Left colon (tissue), 2 donors: Measurements from ENCODE around the gene CRYBG3. TPM values are rescaled to one million over a fixed set of nuclear protein-coding genes. Genes with fewer than 3 reads are reported as not detected.
"Not testable (repeated sequence)": the region's sequence is repeated elsewhere in the genome, so short reads cannot be mapped to it uniquely, and the experiment has no call there.

Source experiments
- ATAC-seq: fragments of 200-7000 bp; cut with Tn5 transposase; one replicate; pipeline ENCODE4 v1.9.1; 2020; ENCODE audit warnings: mild to moderate bottlenecking, moderate library complexity
- DNase-seq, 2 donors: peaks; one replicate each; pipeline ENCODE4 v3.0.0-alpha.2; 2020
- intact Hi-C, 2 donors: fragments of 100-400 bp; cut with DNase I in 1 of 2; cut with micrococcal nuclease in 1 of 2; formaldehyde crosslinking; loops; one replicate each; pipeline versions ENCODE4 v1.11.2 to v1.14.0; 2022; cut with DNase I, micrococcal nuclease
- total RNA-seq, 2 donors: library from RNA; stranded (reverse); fragmentation: NEBNext Ultra II Directional; extraction: Animal tissue kit (Norgen Biotek cat#: 25700); gene quantifications; one replicate each; pipeline ENCODE4 v1.2.1, GENCODE V29; 2021
- donor health status: DM: no; HTN: no; CAD: no.
- donor health status: DM: yes; HTN: yes; CAD: no.

Gene CRYBG3
- total RNA-seq, 2 donors from 2014 or later: 17.1 to 22.6 TPM

DNA sequence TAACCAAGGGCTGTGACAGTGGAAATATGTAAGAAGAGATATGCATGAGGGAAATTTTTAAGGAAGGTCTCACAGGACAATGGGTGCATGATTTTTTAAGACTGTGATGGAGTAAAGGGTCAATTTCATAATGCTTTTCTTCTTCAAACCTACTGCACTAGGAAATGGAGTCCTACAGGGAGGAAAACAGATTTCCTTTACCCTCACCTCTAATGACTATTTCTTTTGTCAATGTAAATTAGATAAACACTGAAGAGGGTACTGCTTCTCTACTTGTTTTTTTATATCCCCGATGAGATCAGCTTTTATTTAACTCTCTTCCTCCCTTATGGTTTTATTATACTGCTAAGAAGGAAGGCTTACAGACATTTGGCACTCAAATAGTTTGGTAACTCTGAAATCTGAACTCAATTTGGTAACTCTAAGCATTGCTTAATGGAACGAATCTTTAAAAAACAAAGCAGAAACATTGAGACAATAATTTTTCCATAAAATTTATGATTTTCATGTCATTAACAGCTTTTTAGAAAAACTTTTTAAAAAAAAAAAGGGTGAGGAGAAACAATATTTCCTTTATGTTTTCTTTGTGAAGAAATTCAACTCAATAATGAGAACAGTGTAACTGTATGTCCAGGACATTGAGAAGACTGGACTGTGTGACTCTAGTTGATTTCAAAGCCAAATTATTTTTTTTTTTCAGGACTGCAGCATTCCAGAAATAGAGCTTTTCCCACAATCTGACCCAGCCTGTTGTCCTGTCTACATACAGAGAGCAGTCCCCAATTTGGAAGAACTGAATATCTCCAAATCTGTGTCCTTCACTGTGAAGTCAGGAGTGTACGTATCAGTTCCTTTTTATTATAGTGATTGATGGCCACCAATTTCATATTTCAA is 64.4 kb downstream of the CRYBG3 start:
- DNase-seq: no peak
- no peak for ATAC-seq
- intact Hi-C loops: no loop called here

DNA sequence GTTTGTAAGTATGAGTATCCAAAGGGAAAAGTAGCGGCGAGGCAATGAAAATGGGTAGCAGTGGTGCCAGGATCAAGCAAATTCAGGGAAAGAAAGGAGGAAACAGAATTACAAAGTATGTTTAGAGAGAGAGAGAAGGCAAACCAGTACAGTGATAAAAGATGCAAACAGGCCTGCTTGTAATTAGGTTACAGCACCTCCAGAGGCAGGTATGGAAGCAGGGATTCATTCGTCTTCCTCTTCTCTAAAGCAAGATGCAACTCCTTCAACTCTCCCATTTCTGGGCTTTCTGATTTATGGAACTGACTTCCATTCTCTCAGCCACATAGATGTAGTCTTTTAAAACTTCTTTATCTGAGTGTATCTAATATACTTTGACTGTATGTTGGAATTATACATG is 68.0 kb downstream of the CRYBG3 start:
- DNase-seq: no peak
- no peak for ATAC-seq
- intact Hi-C loops: no loop called here

DNA sequence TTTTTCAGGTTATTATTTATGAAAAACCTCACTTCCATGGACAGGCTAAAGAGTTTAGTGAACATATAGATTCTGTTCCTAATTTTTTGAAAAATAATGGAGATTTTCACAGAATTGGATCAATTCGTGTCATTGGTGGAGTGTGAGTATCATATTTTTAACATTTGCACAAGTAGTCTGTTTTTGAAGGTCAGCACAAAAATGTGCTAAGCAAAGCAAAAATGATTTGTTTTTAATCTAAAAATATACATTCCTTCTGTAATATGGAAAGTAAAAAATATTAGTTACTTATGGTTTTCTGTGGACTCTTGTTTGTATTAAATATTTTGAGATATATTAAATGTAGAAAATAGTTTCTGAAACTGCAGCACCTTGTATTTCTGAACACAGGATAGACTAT is 71.0 kb downstream of the CRYBG3 start:
- ATAC-seq (no peak), DNase-seq (no peak)
- intact Hi-C loops: no loop called here

DNA sequence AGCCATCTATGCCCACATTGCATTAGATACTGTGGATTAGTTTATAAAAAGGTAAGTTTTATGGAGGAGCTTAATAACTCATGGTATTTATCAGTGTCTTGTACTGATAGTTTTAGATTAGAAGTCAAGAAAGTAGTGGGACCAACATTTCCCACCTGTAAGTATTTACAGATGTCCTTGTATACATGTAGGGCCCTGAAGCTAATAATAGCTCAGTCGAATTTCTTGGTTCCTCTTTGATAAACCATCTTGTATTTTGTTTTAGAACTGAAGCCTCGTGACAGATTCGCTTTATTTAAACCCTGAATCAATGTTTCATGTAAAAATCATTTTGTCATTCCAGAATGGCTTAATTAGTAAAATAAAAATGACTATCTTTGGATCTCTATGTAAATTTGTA is 73.4 kb downstream of the CRYBG3 start:
- ATAC-seq (no peak), DNase-seq (no peak)
- intact Hi-C loops: no loop called here

DNA sequence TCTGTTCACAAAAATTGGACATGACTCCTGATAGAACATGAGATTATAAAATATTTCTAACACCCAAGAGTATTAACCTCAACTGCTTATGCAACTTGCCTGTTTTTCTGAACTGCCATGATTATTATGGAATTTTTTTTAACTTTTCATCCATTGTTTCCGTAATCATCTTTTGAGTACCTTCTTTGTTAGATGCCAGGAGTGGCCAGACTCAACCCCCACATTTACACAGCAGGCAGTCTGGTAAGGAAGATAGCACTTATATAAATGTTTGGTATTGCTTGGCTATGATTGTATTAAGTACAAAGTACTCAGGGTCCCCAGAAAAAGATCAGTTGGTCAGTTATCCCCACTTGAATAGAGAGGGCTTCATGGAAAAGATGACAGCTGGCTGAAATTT is 74.3 kb downstream of the CRYBG3 start:
- DNase-seq (no peak), ATAC-seq (no peak)
- intact Hi-C loops: no loop called here

DNA sequence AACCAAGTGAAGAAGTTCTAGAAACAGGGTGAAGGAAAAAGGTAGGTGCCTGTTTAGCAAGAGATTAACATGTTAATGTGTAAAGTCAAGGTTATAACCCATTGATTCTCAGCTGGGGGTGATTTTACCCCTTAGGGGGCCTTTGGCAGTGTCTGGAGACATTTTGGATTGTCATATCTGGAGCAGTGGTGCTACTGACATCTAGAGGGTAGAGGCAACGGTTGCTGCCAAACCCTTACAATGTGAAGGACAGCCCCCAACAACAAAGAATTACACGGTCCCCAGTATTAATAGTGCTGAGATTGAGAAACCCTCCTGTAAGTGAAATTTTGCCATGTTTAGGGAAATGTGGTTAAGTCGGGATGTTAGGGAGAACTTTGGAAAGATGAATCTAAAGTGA is 74.7 kb downstream of the CRYBG3 start:
- ATAC-seq (no peak), DNase-seq (no peak)
- intact Hi-C loops: no loop called here

DNA sequence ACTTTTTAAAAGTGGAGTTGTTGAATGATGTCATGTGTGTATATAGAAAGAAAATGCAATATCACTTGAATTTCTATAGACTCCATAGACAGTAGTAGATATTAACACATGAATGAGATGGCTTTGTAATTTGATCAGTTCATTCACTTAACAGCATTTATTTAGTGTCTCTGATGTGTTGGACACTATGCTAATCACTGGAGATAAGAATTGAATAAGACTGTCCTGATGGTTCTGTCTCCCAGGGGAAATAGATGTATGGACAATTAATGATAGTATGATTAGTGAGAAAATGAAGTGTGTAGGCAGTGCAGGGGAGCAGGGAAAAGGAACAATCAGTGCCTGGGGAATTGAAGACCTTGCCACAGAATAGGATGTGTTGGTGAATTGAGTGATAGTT is 77.5 kb downstream of the CRYBG3 start:
- ATAC-seq: no peak
- intact Hi-C loops: no loop called here
- no peak for DNase-seq

DNA sequence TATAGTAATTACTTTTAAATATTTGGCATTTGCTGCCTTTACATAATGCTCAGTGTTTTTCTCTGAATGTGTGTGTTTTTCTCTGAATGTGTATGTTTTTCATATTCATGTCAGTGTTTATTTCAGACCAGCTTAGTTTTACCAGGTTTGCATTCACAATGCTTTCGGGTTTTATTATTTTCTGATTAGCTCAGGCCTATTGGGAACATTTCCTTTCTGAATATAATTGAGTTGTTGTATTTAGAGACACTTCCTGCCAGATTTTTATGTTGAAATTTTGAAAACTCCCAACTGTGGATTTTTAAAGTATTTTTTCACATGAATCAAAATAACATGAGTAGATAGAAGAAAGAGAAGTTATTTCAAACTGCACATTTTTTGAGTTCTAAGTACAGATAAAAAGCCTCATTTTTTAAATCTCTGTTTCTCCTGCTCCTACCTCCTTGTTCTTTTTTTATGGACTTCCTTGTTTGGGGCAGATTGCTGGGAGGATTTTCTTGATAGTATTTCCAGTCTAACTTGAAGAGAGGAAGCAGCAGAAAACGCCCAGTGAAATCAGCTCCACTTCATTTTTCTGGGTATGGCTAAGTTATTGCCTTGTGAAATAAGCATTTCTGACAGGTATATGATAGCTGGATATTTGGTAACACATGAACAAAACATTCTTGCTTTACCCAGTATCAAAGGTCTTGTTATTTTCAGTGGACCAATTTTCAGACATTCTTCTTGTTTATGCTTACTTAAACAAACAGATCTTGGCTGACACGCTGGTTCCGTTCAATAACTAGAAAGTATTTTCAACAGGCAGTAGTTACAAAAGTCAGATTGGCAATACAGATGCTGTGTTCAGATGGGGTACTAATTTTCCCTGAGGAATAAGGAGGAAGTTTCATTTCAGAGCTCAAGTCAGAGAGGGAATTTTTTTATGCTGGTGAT is 79.8 kb downstream of the CRYBG3 start:
- intact Hi-C loops: no loop called here
- peak; percentile 98 for ATAC-seq
- no peak for DNase-seq

DNA sequence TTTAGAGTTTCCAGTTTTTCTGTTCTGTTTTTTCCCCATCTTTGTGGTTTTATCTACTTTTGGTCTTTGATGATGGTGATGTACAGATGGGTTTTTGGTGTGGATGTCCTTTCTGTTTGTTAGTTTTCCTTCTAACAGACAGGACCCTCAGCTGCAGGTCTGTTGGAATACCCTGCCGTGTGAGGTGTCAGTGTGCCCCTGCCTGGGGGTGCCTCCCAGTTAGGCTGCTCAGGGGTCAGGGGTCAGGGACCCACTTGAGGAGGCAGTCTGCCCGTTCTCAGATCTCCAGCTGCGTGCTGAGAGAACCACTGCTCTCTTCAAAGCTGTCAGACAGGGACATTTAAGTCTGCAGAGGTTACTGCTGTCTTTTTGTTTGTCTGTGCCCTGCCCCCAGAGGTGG is 88.0 kb downstream of the CRYBG3 start:
- DNase-seq, intact Hi-C loops, ATAC-seq: not testable (repeated sequence)

DNA sequence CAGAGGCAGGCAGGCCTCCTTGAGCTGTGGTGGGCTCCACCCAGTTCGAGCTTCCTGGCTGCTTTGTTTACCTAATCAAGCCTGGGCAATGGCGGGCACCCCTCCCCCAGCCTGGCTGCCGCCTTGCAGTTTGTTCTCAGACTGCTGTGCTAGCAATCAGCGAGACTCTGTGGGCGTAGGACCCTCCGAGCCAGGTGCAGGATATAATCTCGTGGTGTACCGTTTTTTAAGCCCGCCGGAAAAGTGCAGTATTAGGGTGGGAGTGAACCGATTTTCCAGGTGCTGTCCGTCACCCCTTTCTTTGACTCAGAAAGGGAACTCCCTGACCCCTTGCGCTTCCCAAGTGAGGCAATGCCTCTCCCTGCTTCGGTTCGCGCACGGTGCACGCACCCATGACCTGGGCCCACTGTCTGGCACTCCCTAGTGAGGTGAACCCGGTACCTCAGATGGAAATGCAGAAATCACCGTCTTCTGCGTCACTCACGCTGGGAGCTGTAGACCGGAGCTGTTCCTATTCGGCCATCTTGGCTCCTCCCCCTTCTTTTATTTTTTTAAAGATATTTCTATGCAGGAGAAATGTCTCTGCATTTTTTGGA is 88.5 kb downstream of the CRYBG3 start:
- ATAC-seq (peak; percentile 17), DNase-seq (peak in 1 of 2 donors; percentile 40)
- intact Hi-C loops: not testable (repeated sequence)

DNA sequence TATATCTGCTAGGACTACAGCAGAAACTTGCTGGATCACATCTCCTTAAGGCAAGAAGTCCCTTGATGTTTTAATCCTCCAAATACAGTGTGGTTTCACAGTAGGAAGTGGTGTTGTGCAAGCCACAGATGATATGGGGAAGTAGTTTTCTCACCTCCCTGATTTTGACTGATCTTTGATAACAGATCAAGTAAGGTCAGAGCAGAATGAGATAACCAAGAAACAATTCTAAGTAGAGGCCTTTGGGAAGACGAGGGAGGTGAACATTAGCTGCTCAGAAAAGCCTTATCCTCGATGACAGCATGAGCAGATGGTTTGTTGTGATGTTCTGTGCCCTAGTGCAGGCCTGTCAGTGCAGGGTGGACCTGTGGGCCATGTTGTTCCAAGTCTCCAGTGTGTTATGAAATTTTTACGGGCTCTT is 89.1 kb downstream of the CRYBG3 start:
- ATAC-seq (peak; percentile 63), DNase-seq (no peak)
- intact Hi-C loops: no loop called here

DNA sequence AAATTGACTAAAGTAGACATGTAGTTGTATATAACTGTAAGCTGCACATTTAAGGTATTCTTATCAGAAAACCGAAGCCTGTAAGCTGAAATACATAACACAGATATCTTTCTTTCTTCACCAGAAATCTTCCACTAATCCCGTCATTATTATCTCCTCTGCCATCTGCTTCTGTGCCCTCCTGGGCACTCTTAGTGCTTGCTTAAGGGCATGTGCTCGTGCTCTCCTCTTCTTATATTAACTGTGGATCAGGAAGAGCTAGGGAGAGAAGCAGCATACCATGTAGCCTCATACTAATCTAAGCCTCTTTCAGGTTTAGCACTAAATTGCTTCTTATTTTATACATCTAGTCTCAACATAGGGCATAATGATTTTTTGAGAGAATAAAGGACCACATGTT is 89.6 kb downstream of the CRYBG3 start:
- DNase-seq (no peak), ATAC-seq (no peak)
- intact Hi-C loops: no loop called here

DNA sequence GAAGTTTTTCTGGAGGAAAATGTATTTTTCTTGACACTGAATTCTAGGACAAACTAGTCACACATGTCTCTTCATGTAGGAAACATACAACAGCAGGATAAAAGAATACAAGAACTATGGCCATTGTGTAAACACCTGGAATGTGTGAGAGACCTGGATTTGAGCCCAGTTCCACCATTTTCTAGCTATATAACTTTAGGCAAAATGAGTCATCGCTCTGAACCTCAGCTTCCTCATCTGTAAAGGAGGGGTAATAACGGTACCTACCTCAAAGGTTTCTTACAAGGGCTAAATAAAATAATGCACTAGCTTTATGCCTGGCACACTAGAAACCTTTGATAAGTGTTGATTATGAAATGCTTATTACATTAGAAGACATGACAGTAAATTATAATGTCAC is 92.6 kb downstream of the CRYBG3 start:
- ATAC-seq: peak; percentile 77
- intact Hi-C loops: no loop called here

DNA sequence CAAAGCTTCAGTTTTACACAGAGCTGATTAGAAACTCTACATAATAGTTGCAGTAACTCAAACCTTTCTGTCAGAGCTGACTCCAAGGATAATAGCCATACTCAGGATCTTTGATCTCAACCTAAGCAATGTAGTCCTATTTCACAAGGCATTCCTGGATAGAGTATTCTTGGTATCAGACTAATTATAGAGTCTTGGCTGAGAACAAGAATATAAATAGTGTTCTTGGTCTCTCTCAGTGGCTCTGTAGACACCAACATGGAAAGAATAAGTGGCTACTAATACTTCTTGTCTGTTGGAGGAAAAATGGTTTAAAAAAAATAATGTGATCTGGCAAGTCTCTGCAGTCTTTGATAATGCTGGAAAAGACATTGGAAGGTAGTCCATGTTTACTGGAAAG is 94.8 kb downstream of the CRYBG3 start:
- ATAC-seq (no peak), DNase-seq (no peak)
- intact Hi-C loops: no loop called here

More for the DNA sequence above, 92.6 kb downstream of the CRYBG3 start:
- DNase-seq: no peak

DNA sequence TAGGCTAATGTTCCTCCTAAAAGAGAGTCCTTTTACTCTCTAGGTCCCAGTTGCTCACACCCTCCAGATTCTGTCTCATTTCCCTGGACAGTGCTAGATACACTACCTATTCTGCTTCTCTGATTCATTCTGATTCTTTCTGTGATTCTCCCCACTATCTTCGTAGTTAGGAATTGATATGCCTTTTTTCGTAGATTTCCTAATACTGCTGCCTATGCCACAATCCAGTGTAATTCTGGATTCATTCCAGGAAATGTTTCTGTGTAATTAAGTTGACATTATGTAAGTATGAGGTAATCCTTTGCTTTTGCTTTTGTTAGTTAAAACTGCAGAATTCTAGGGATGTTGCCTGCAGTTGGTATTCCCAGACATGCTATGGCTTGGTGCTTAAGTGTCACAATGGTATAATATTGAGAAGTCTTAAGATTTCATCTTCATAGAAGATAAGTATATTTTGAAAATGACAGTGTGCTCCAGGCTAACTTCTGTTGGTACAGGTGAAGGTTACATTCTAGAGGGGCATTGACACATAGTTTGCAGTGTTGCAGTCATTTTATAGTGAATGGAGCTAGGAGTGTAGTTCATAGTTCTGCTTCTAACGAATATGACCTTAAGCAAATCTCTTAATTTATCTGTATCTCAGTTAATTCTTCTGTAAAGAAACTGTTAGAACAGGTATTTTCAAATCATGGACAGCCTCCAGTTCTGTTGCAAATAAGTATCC is 96.2 kb downstream of the CRYBG3 start:
- DNase-seq: no peak
- ATAC-seq: no peak
- intact Hi-C loops: no loop called here

DNA sequence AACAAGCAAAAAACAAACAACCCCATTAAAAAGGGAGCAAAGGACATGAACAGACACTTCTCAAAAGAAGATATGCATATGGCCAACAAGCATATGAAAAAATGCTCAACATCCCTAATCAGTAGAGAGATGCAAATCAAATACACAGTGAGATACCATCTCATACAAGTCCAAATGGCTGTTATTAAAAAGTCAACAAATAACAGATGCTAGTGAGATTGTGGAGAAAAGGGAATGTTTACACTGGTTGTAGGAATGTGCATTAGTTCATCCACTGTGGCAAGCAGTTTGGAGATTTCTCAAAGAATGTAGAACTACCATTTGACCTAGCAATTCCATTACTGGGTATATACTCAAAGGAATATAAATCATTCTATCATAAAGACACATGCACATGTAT is 105.9 kb downstream of the CRYBG3 start:
- DNase-seq (no peak), ATAC-seq (no peak)
- intact Hi-C loops: no loop called here

DNA sequence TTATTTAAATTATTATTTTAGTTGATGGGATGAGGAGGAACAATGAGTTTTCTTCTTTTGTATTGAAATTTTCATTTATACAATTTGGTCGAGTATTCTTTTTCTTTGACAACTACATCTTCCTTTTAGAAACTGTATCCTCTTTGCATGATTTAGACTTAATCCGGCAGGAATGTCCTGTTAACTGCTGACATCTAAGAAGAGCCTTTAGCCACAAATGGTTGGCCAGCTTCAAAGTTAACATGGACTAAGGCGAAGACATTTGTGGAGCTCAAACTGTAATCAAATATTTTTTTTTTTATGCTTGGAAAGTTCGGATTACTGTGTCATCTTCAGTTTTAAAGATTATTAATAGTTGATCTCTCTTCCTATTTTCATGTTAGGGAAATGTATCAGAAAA is 107.2 kb downstream of the CRYBG3 start:
- ATAC-seq (no peak), DNase-seq (no peak)
- intact Hi-C loops: no loop called here

DNA sequence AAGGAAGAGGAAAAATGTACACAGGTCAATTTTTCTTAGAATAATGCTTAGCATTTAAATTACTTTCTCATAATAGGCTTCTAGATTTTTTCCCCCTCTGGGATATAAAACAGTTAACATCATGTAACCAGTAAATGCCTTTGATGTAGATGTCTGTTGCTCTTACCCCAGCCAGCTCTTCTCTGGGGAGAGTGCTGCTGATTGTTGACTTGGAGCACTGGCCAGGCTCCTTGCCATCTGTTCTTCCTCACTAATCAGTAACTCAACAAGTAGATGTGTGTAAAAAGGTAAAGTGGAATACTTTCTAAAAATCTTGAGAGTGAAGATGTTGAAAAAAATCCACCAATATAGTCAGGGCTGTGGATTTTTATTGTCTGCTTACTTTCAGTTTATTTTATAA is 108.2 kb downstream of the CRYBG3 start:
- ATAC-seq (no peak), DNase-seq (no peak)
- intact Hi-C loops: no loop called here

DNA sequence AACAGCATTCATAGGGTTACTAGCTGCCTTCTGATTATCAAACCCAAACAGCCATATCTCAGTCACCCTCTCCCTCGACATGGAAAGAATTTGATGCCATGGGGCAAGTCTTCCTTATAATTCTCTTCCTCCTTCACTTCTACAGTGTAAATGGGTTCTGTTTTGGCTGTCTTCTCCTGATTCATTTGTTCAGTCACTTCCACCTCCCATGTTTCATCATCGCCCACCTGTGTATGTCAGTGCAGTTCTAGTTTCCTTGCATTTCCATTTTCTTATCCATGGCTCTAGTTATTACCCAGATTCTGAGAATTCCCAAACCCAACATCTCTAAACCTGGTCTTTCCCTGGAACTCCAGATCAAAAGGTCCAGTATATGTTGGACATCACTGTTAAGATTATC is 109.4 kb downstream of the CRYBG3 start:
- DNase-seq (no peak), ATAC-seq (no peak)
- intact Hi-C loops: no loop called here
